Endothelial cell of umbilical vein (primary cell): ENCODE measurements around the gene STRN. TPM values are rescaled to one million over a fixed set of nuclear protein-coding genes. Genes with fewer than 3 reads are reported as not detected.

Experiments used
- BruUV-seq: library from RNA; stranded (reverse); fragments of 400-500 nt; replicated peaks from 2 replicates; lab custom pipeline; 2021; lab: Mats Ljungman, UMichigan
- CTCF ChIA-PET: fragments of 300-600, 350-600 bp; sonication (Branson Sonifier 250); formaldehyde crosslinking; loops from one replicate; lab custom pipeline; 2021; ENCODE audit warnings: antibody characterized with exemption, inconsistent platforms; lab: Charles Lee
- POLR2A ChIA-PET: fragments of 300-600, 350-600 bp; sonication (Branson Sonifier 250); formaldehyde crosslinking; loops from one replicate; lab custom pipeline; 2021; ENCODE audit warnings: antibody characterized with exemption, inconsistent platforms; lab: Charles Lee
- DNase-seq: peaks from one replicate; pipeline ENCODE4 v3.0.0-alpha.2; 2011; ENCODE audit warnings: low read depth, low spot score
- FAIRE-seq: peaks from 2 replicates; lab custom pipeline; 2011; peaks lifted over from hg19 to GRCh38; lab: Jason Lieb, UNC
- H2AFZ ChIP-seq: 2 replicates; pipeline ENCODE4 v1.6.0; 2012; ENCODE audit warnings: low read depth, low read length, control low read depth, inconsistent platforms
- H3K27ac ChIP-seq: 2 replicates; pipeline ENCODE4 v1.5.1; 2011; ENCODE audit warnings: low read depth, mild to moderate bottlenecking, control low read depth, low read length, moderate library complexity; ENCODE audit not compliant: insufficient read depth
- H3K27me3 ChIP-seq, 2 experiments: 2 replicates each; pipeline versions ENCODE4 v1.6.0 to v1.6.1; 2011; ENCODE audit warnings: low read length in 2 of 2, mixed read lengths in 1 of 2; ENCODE audit not compliant: control insufficient read depth in 2 of 2, insufficient read depth in 2 of 2
- H3K36me3 ChIP-seq, 2 experiments: 2 replicates in 1 of 2; 3 replicates in 1 of 2; pipeline ENCODE4 v1.5.1; 2011; ENCODE audit warnings: low read length in 2 of 2, mild to moderate bottlenecking in 1 of 2, moderate library complexity in 1 of 2; ENCODE audit not compliant: control insufficient read depth in 2 of 2, insufficient read depth in 2 of 2; ENCODE audit errors: extremely low read depth in 1 of 2
- H3K4me1 ChIP-seq: 3 replicates; pipeline ENCODE4 v1.5.1; 2011; ENCODE audit warnings: mild to moderate bottlenecking, low read length; ENCODE audit not compliant: control insufficient read depth, insufficient read depth; ENCODE audit errors: extremely low read depth
- H3K4me2 ChIP-seq: 2 replicates; pipeline ENCODE4 v1.6.1; 2011; ENCODE audit warnings: low read length, control low read depth, mixed read lengths; ENCODE audit not compliant: insufficient read depth
- H3K4me3 ChIP-seq, 3 experiments: fragments of 200-600 bp in 1 of 3; sonication (generic), shearing (Covaris generic) in 1 of 3; replicated peaks in 1 of 3; 2 replicates each; pipeline ENCODE4 v1.5.1; 2011 to 2016; ENCODE audit warnings: control low read depth in 3 of 3, low read length in 3 of 3, mild to moderate bottlenecking in 2 of 3, inconsistent platforms in 1 of 3, low read depth in 1 of 3, moderate library complexity in 1 of 3; ENCODE audit not compliant: insufficient read depth in 1 of 3
- H3K79me2 ChIP-seq: 2 replicates; pipeline ENCODE4 v1.6.0; 2012; ENCODE audit warnings: low read length, inconsistent platforms; ENCODE audit not compliant: control insufficient read depth, insufficient read depth
- H3K9ac ChIP-seq: replicated peaks from 2 replicates; pipeline ENCODE3; 2011; ENCODE audit warnings: low read length, control low read depth; ENCODE audit not compliant: insufficient read depth; ENCODE audit errors: extremely low read depth
- H3K9me1 ChIP-seq: replicated peaks from 3 replicates; pipeline ENCODE4 v1.6.0; 2011; ENCODE audit warnings: mild to moderate bottlenecking, low read length; ENCODE audit not compliant: control insufficient read depth, insufficient read depth; ENCODE audit errors: extremely low read depth
- H3K9me3 ChIP-seq: replicated peaks from 2 replicates; pipeline ENCODE4 v1.5.1; 2012; ENCODE audit warnings: low read length, inconsistent platforms; ENCODE audit not compliant: control insufficient read depth, insufficient read depth
- H4K20me1 ChIP-seq: replicated peaks from 2 replicates; pipeline ENCODE3; 2011; ENCODE audit warnings: mild to moderate bottlenecking, low read length; ENCODE audit not compliant: control insufficient read depth, insufficient read depth; ENCODE audit errors: extremely low read depth
- EZH2 ChIP-seq: IDR thresholded peaks from 2 replicates; pipeline ENCODE4 v1.6.1; 2012; ENCODE audit warnings: borderline replicate concordance, low read depth, mild to moderate bottlenecking, moderate library complexity, low read length, inconsistent platforms; ENCODE audit not compliant: severe bottlenecking
- FOS ChIP-seq: IDR thresholded peaks from 2 replicates; pipeline ENCODE4 v1.6.1; 2011; ENCODE audit warnings: mild to moderate bottlenecking, low read length, moderate library complexity, borderline replicate concordance; ENCODE audit not compliant: insufficient read depth
- GATA2 ChIP-seq: IDR thresholded peaks from 2 replicates; pipeline ENCODE4 v1.7.0; 2011; ENCODE audit warnings: low read depth, mild to moderate bottlenecking, moderate library complexity, mixed read lengths, low read length; ENCODE audit not compliant: insufficient read length, insufficient read depth
- JUN ChIP-seq: IDR thresholded peaks from 2 replicates; pipeline ENCODE4 v1.6.1; 2011; ENCODE audit warnings: borderline replicate concordance, low read depth; ENCODE audit not compliant: insufficient read length, insufficient read depth
- MYC ChIP-seq: IDR thresholded peaks from one replicate; pipeline ENCODE4 v1.6.1; 2011; ENCODE audit warnings: mild to moderate bottlenecking, low read depth, low read length
- POLR2AphosphoS5 ChIP-seq: IDR thresholded peaks from 2 replicates; pipeline ENCODE4 v1.6.1; 2012; ENCODE audit warnings: low read depth, mild to moderate bottlenecking, control low read depth, low read length, moderate library complexity; ENCODE audit not compliant: insufficient read depth
- dilution Hi-C: fragments of 300-500 bp; cut with MboI; formaldehyde crosslinking; loops from one replicate; pipeline ENCODE4 v1.15.0; 2019; ENCODE audit warnings: low sequenced_read_pairs; ENCODE audit not compliant: extremely low pct_ligation_motif_present
- intact Hi-C: fragments of 100-400 bp; cut with micrococcal nuclease; formaldehyde crosslinking; loops from one replicate; pipeline ENCODE4 v1.10.0; 2022
- polyA plus RNA-seq, 4 experiments: library from polyadenylated mRNA; depleted of rRNA in 3 of 4; stranded (reverse) in 3 of 4; unstranded in 1 of 4; fragments of >200 nt; gene quantifications; 2 replicates each; pipeline versions ENCODE4 v1.2.1 to v1.2.3, GENCODE V29; 2011 to 2012; ENCODE audit warnings: missing spikeins in 1 of 4
- total RNA-seq: library from RNA; stranded (reverse); gene quantifications from 2 replicates; pipeline ENCODE4 v1.2.3, GENCODE V29; 2021
- TF ChIP-seq, protein P1 (sequence below): IDR thresholded peaks from 2 replicates; pipeline ENCODE4 v1.6.1; 2011; ENCODE audit not compliant: insufficient read depth, insufficient read length
- TF ChIP-seq, protein P2 (sequence below), 2 donors: IDR thresholded peaks; 1 replicate in 1 of 2; 2 replicates in 1 of 2; pipeline ENCODE4 v1.5.1; 2011; ENCODE audit warnings: low read length in 2 of 2, mild to moderate bottlenecking in 2 of 2, moderate library complexity in 2 of 2, control low read depth in 1 of 2, inconsistent platforms in 1 of 2, low read depth in 1 of 2; ENCODE audit not compliant: insufficient read depth in 1 of 2; ENCODE audit errors: extremely low read depth in 1 of 2

STRN gene
- total and polyA plus RNA-seq, 2 donors (not counting 3 experiments of a cell fraction or from before 2014, with no cell fraction given), result 6.7 to 33.4 TPM

DNA sequence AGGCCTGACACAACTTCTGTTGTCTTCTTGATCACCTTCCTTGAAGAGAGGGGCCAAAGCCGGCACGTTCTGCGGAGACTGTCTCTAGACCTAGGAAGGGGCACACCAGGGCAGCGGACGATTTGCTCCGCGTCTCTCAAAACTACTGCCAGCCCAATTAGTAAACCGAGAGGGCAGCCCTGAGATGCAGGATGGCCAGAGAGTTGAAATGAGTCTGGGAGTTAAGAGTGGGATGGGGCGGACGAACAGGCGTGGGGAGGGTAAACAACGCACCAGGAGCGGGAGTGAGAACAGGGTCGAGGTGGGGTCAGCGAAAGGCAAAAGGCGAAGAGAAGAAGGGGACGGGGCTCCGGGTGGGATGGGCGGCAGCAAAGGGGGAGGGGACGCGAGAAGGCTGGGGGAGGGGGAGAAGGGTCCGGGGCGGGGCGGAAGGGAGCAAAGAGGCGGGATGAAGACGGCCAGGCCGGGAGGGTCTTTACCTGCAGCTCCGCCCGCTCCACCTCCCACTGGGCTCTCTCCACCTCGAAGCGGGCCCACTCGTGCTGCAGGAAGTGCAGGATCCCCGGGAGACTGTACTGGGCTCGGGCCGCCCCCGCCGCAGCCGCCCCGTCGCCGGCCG is 476 bp downstream of the STRN start:
- ChIA-PET CTCF (interaction anchor here (1.0 to 1.6 kb wide), 4 partner anchors 15 to 76 kb away, joined by 3 to 4 read pairs (median 3); no protein-coding TSS in a partner anchor), POLR2A (no interaction called here)
- H3K9me3 ChIP-seq, result no peaks in the 10 kb centered on the region
- peaks cover 19% of the 10 kb centered on the region for H3K4me1 ChIP-seq
- peaks cover 42% of the 10 kb centered on the region for H3K79me2 ChIP-seq
- peak; percentile 49 for DNase-seq
- dilution Hi-C loops, result no loop called here
- peak; percentile 73 for FAIRE-seq
- H3K4me2 ChIP-seq, result peak overlapping the region; percentile 88
- H3K36me3 ChIP-seq, result no peaks in the 10 kb centered on the region
- intact Hi-C loops, result loop anchor here (2.0 to 5.0 kb wide), 3 partner anchors 35 to 116 kb away; partner anchors contain the start of genes GPATCH11 and HEATR5B
- H3K9me1 ChIP-seq, result no peaks in the 10 kb centered on the region
- peak overlapping the region; percentile 53 for H3K27ac ChIP-seq
- BruUV-seq, result no TSS peak
- TF ChIP-seq, protein P1, sequence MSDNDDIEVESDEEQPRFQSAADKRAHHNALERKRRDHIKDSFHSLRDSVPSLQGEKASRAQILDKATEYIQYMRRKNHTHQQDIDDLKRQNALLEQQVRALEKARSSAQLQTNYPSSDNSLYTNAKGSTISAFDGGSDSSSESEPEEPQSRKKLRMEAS, result no peak
- no peak for TF ChIP-seq FOS
- TF ChIP-seq POLR2AphosphoS5, result no peak
- TF ChIP-seq, protein P2, sequence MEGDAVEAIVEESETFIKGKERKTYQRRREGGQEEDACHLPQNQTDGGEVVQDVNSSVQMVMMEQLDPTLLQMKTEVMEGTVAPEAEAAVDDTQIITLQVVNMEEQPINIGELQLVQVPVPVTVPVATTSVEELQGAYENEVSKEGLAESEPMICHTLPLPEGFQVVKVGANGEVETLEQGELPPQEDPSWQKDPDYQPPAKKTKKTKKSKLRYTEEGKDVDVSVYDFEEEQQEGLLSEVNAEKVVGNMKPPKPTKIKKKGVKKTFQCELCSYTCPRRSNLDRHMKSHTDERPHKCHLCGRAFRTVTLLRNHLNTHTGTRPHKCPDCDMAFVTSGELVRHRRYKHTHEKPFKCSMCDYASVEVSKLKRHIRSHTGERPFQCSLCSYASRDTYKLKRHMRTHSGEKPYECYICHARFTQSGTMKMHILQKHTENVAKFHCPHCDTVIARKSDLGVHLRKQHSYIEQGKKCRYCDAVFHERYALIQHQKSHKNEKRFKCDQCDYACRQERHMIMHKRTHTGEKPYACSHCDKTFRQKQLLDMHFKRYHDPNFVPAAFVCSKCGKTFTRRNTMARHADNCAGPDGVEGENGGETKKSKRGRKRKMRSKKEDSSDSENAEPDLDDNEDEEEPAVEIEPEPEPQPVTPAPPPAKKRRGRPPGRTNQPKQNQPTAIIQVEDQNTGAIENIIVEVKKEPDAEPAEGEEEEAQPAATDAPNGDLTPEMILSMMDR (IDR thresholded peaks at IDR 0.05; ENCODE audit: extremely low read depth in 1 of 2, insufficient read depth in 1 of 2, low read depth in 1 of 2, low read length in 2 of 2), result no peak
- no peak for TF ChIP-seq JUN
- TF ChIP-seq MYC, result no peak
- no peak for TF ChIP-seq EZH2
- TF ChIP-seq GATA2, result no peak
- no peaks in the 10 kb centered on the region for H4K20me1 ChIP-seq
- H2AFZ ChIP-seq, result peak overlapping the region; percentile 68
- H3K4me3 ChIP-seq, result peak overlapping the region; percentile 56 to 85 (median 66)
- no peaks in the 10 kb centered on the region for H3K27me3 ChIP-seq
- H3K9ac ChIP-seq, result peak overlapping the region; percentile 54
